ENCODE measurements around the gene DSCAML1. TPM values are rescaled to one million over a fixed set of nuclear protein-coding genes. Genes with fewer than 3 reads are reported as not detected.

The DSCAML1 gene
- total and polyA plus RNA-seq, 2 of the 8 experiments (the other 6 are each of a cell fraction or from before 2014, with no cell fraction given) = 0.19 to 0.24 TPM

- H3K18ac ChIP-seq (ENCODE audit: extremely low read depth, low read length) = no peak overlapping the region
- no peak overlapping the region for H3K23ac ChIP-seq (ENCODE audit: insufficient read length)
- TF ChIP-seq EZH2 (IDR thresholded peaks at IDR 0.05; ENCODE audit: low read depth, low read length, severe bottlenecking) = no peak
- no peak for TF ChIP-seq RAD21 (IDR thresholded peaks at IDR 0.05 in 1 of 2, conservative IDR thresholded peaks at IDR 0.05 in 1 of 2; ENCODE audit: low read depth in 2 of 2, low read length in 2 of 2)
- TF ChIP-seq NANOG (IDR thresholded peaks at IDR 0.05; ENCODE audit: insufficient read depth, low read depth, low read length, poor library complexity, severe bottlenecking) = no peak
- no peak for TF ChIP-seq HDAC6 (IDR thresholded peaks at IDR 0.05; ENCODE audit: low read depth, low read length)
- TF ChIP-seq CBX8 (IDR thresholded peaks at IDR 0.05; ENCODE audit: borderline replicate concordance, low read depth, low read length) = no peak
- DNase-seq (ENCODE audit: low read depth in 1 of 2, low spot score in 2 of 2) (no peak), FAIRE-seq (no peak)
- POLR2A ChIA-PET (ENCODE audit: partially characterized antibody) = no interaction called here
- H3K27me3 ChIP-seq (replicated peaks in 1 of 4; ENCODE audit: control insufficient read depth in 3 of 4, extremely low read depth in 1 of 4, insufficient read depth in 3 of 4, low read length in 3 of 4) = no peaks in the 10 kb centered on the region
- no peaks in the 10 kb centered on the region for H3K36me3 ChIP-seq (ENCODE audit: control insufficient read depth in 2 of 4, insufficient read depth in 4 of 4, low read length in 3 of 4)
- H3K23me2 ChIP-seq (ENCODE audit: low read depth, low read length) = no peaks in the 10 kb centered on the region
- H3K27ac ChIP-seq (ENCODE audit: low read depth, low read length) = no peak overlapping the region
- H4K5ac ChIP-seq (ENCODE audit: insufficient read length, low read depth, low read length) = no peak overlapping the region
- peaks cover 0 to 3% (median 0%) of the 10 kb centered on the region in 4 experiments; a peak in 2 of 7 replicates for H3K4me1 ChIP-seq (replicated peaks in 1 of 4; ENCODE audit: control insufficient read depth in 3 of 4, insufficient read depth in 4 of 4, low read length in 3 of 4)
- H2BK12ac ChIP-seq (ENCODE audit: low read depth, low read length) = no peak overlapping the region
- H4K20me1 ChIP-seq (replicated peaks in 1 of 2; ENCODE audit: control insufficient read depth in 1 of 2, insufficient read depth in 2 of 2, low read length in 2 of 2) = no peaks in the 10 kb centered on the region
- no peaks in the 10 kb centered on the region for H3K79me1 ChIP-seq (ENCODE audit: low read depth, low read length)
- 90% methylated on average over 29 of the region's 30 CpGs; no CpG with 5 or more reads in 1 of the 2 experiments for whole genome bisulfite sequencing, 2 experiments (ENCODE audit: extremely low coverage in 1 of 2, insufficient coverage in 1 of 2, insufficient read length in 1 of 2, insufficient replicate concordance in 2 of 2, low coverage in 1 of 2, low lambda C conversion rate in 2 of 2, missing lambda C conversion rate in 1 of 2)
- H3K9ac ChIP-seq (replicated peaks in 1 of 4; ENCODE audit: extremely low read depth in 1 of 4, low read depth in 3 of 4, low read length in 3 of 4) = no peak overlapping the region; a peak in 1 of 7 replicates
- peak overlapping the region; percentile 41 for H4K8ac ChIP-seq (ENCODE audit: extremely low read depth, insufficient read depth, low read length)
- no peak overlapping the region for H2BK20ac ChIP-seq (ENCODE audit: low read length)
- no peak overlapping the region for H2BK5ac ChIP-seq (ENCODE audit: low read depth, low read length)
- CTCF ChIA-PET (ENCODE audit: partially characterized antibody) = interaction anchor here (1.2 to 3.3 kb wide), 2 partner anchors 8 to 31 kb away, joined by 3 to 14 read pairs; no protein-coding TSS in a partner anchor
- H4K91ac ChIP-seq (replicated peaks; ENCODE audit: insufficient read length, low read length) = no peak overlapping the region
- no peak overlapping the region for H2BK120ac ChIP-seq (replicated peaks; ENCODE audit: low read depth, low read length)
- H3K79me2 ChIP-seq (ENCODE audit: control insufficient read depth in 1 of 2, insufficient read depth in 2 of 2, low read length in 2 of 2) = no peaks in the 10 kb centered on the region
- no peak overlapping the region for H3K4me2 ChIP-seq (ENCODE audit: insufficient read depth in 1 of 2, low read depth in 2 of 2, low read length in 2 of 2)
- no peak overlapping the region for H3K4ac ChIP-seq (replicated peaks; ENCODE audit: insufficient read length, low read depth, low read length)
- H2AFZ ChIP-seq (ENCODE audit: low read length) = no peak overlapping the region
- no peaks in the 10 kb centered on the region for H3K9me3 ChIP-seq (ENCODE audit: insufficient read depth in 2 of 2, low read depth in 1 of 2, low read length in 1 of 2)
- H3K4me3 ChIP-seq (ENCODE audit: extremely low read depth in 1 of 4, insufficient read depth in 2 of 4, low read depth in 3 of 4, low read length in 4 of 4) = no peak overlapping the region
- no peak overlapping the region for H3K14ac ChIP-seq (ENCODE audit: insufficient read length)
- H3K56ac ChIP-seq (replicated peaks; ENCODE audit: insufficient read length, low read depth, low read length) = no peak overlapping the region
- H2AK5ac ChIP-seq (ENCODE audit: low read depth, low read length) = no peak overlapping the region
- no peak overlapping the region for H2BK15ac ChIP-seq (ENCODE audit: low read length)
Measured at GRCh38 chr11:117518455-117518854, 278.6 kb downstream of the DSCAML1 start.

Data from H1 (cell line).